GM10248 (cell line): Measurements from ENCODE around the gene SUN1.

Source experiments
- CTCF ChIA-PET: fragments of 300-600 bp; sonication (Branson Sonifier 250); formaldehyde crosslinking; extraction: SDS; loops from one replicate; lab custom pipeline; 2021; ENCODE audit warnings: antibody characterized with exemption; lab: Yijun Ruan, JAX
- POLR2A ChIA-PET: fragments of 350-650 bp; sonication (Branson Sonifier 250); formaldehyde crosslinking; extraction: SDS; loops from one replicate; lab custom pipeline; 2020; ENCODE audit warnings: antibody characterized with exemption; lab: Yijun Ruan, JAX
- DNase-seq: peaks from one replicate; pipeline ENCODE4 v3.0.0; 2012; ENCODE audit errors: extremely low spot score
- CTCF ChIP-seq: IDR thresholded peaks from 2 replicates; pipeline ENCODE4 v1.5.1; 2012; ENCODE audit warnings: mild to moderate bottlenecking, low read depth; ENCODE audit errors: extremely low read depth, missing control alignments, control extremely low read depth

The SUN1 gene

GRCh38 chr7:825386-825785 lies 6.9 kb upstream of the SUN1 start:
- POLR2A ChIA-PET = no interaction called here
- no peak for DNase-seq
- TF ChIP-seq CTCF = no peak
- CTCF ChIA-PET = no interaction called here

- no peak for DNase-seq
- no peak for TF ChIP-seq CTCF
- ChIA-PET POLR2A (no interaction called here), CTCF (interaction anchor here (1.0 to 1.2 kb wide), 2 partner anchors 8 to 10 kb away, joined by 3 read pairs; no protein-coding TSS in a partner anchor)
Observed at GRCh38 chr7:826230-826917, 5.9 kb upstream of the SUN1 start.

GRCh38 chr7:828793-829561 lies 3.3 kb upstream of the SUN1 start:
- POLR2A ChIA-PET = no interaction called here
- CTCF ChIA-PET = no interaction called here
- TF ChIP-seq CTCF = no peak
- DNase-seq = no peak

GRCh38 chr7:830069-830468 lies 2.2 kb upstream of the SUN1 start:
- no peak for DNase-seq
- ChIA-PET POLR2A (no interaction called here), CTCF (no interaction called here)
- no peak for TF ChIP-seq CTCF

- DNase-seq = peak; percentile 77
- ChIA-PET POLR2A (interaction anchor here (1.1 to 1.7 kb wide), 2 partner anchors 15 to 18 kb away, joined by 6 to 8 read pairs; no protein-coding TSS in a partner anchor), CTCF (interaction anchor here (0.7 to 1.8 kb wide), 9 partner anchors 13 to 45 kb away, joined by 3 to 8 read pairs (median 3); no protein-coding TSS in a partner anchor)
- TF ChIP-seq CTCF = no peak
Observed at GRCh38 chr7:831596-832166, 595 bp upstream of the SUN1 start.

- CTCF ChIA-PET = interaction anchor here (0.7 to 1.7 kb wide), 5 partner anchors 10 to 42 kb away, joined by 3 to 4 read pairs (median 4); no protein-coding TSS in a partner anchor
- POLR2A ChIA-PET = no interaction called here
- DNase-seq = no peak
- TF ChIP-seq CTCF = no peak
Observed at GRCh38 chr7:832968-833424, 720 bp downstream of the SUN1 start.
